ENCODE results near the gene MYOM1.

DNA sequence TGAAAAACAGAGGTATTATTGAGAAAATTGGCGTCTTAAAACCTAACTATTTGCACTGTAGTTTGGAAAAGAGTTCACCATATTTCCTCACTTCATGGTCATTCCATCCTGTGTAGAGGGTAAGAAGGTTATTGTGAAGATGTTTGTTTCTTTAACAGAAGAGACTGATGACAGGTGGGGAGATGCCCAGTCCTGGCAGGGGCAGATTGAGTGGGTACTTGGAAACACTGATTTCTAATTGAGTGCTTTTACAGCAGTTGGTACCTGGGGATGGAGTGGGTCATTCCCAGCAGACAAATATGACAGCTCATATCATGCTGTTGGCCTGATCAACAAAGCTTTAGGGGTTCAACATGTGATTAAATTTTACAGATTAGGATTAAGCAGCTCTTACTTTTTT lies 67.5 kb downstream of the MYOM1 start:
- TF ChIP-seq, protein P1, sequence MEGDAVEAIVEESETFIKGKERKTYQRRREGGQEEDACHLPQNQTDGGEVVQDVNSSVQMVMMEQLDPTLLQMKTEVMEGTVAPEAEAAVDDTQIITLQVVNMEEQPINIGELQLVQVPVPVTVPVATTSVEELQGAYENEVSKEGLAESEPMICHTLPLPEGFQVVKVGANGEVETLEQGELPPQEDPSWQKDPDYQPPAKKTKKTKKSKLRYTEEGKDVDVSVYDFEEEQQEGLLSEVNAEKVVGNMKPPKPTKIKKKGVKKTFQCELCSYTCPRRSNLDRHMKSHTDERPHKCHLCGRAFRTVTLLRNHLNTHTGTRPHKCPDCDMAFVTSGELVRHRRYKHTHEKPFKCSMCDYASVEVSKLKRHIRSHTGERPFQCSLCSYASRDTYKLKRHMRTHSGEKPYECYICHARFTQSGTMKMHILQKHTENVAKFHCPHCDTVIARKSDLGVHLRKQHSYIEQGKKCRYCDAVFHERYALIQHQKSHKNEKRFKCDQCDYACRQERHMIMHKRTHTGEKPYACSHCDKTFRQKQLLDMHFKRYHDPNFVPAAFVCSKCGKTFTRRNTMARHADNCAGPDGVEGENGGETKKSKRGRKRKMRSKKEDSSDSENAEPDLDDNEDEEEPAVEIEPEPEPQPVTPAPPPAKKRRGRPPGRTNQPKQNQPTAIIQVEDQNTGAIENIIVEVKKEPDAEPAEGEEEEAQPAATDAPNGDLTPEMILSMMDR (conservative IDR thresholded peaks at IDR 0.05 in 1 of 2, IDR thresholded peaks at IDR 0.05 in 1 of 2; ENCODE audit: extremely low read depth in 1 of 2, insufficient read depth in 1 of 2, low read depth in 1 of 2, low read length in 2 of 2) = no peak
- no peak for TF ChIP-seq EZH2 (IDR thresholded peaks at IDR 0.05; ENCODE audit: borderline replicate concordance, low read length)

Data from mammary epithelial cell (primary cell).